Activated T-helper 17 cell treated with anti-CD3 and anti-CD28 coated beads, Interleukin-2, amount 50 U/mL, for 72 hours (primary cell): ENCODE results near the gene SECISBP2L. TPM values are rescaled to one million over a fixed set of nuclear protein-coding genes. Genes with fewer than 3 reads are reported as not detected.

Source experiments
- ATAC-seq: fragments of 150-1000 bp; cut with Tn5 transposase; replicated peaks from 2 replicates; pipeline ENCODE4 v1.10.0; 2021; ENCODE audit warnings: mild to moderate bottlenecking, moderate library complexity
- H3K27ac Mint-ChIP-seq: one replicate; pipeline ENCODE4 v1.8.0; 2022; ENCODE audit warnings: mixed read lengths
- H3K27me3 Mint-ChIP-seq: one replicate; pipeline ENCODE4 v1.8.0; 2022; ENCODE audit warnings: mixed read lengths
- H3K36me3 Mint-ChIP-seq: one replicate; pipeline ENCODE4 v1.8.0; 2022; ENCODE audit warnings: low read depth, mild to moderate bottlenecking, mixed read lengths
- H3K4me1 Mint-ChIP-seq: one replicate; pipeline ENCODE4 v1.8.0; 2022; ENCODE audit warnings: mixed read lengths
- H3K4me3 Mint-ChIP-seq: one replicate; pipeline ENCODE4 v1.8.0; 2022; ENCODE audit warnings: mild to moderate bottlenecking, mixed read lengths
- H3K9me3 Mint-ChIP-seq: one replicate; pipeline ENCODE4 v1.8.0; 2022; ENCODE audit warnings: mixed read lengths
- total RNA-seq, 2 donors: library from RNA; stranded (reverse); gene quantifications; one replicate each; pipeline ENCODE4 v1.2.3, GENCODE V29; 2022

The SECISBP2L gene
- total RNA-seq, 2 donors from 2014 or later = 20.1 to 40.2 TPM

GRCh38 chr15:49042165-49042564 lies 4.1 kb downstream of the SECISBP2L start:
- ATAC-seq = no peak
- H3K9me3 Mint-ChIP-seq = no peaks in the 10 kb centered on the region
- H3K4me1 Mint-ChIP-seq = peaks cover 17% of the 10 kb centered on the region
- H3K4me3 Mint-ChIP-seq = no peak overlapping the region
- H3K27me3 Mint-ChIP-seq = no peaks in the 10 kb centered on the region
- H3K36me3 Mint-ChIP-seq = peaks cover 5% of the 10 kb centered on the region
- H3K27ac Mint-ChIP-seq = no peak overlapping the region

GRCh38 chr15:49041426-49041825 lies 4.8 kb downstream of the SECISBP2L start:
- Mint-ChIP-seq H3K36me3 (peaks cover 11% of the 10 kb centered on the region), H3K4me3 (no peak overlapping the region), H3K9me3 (no peaks in the 10 kb centered on the region), H3K4me1 (peaks cover 17% of the 10 kb centered on the region), H3K27ac (no peak overlapping the region), H3K27me3 (no peaks in the 10 kb centered on the region)
- no peak for ATAC-seq

GRCh38 chr15:49040151-49040550 lies 6.1 kb downstream of the SECISBP2L start:
- Mint-ChIP-seq H3K4me3 (no peak overlapping the region), H3K36me3 (peaks cover 16% of the 10 kb centered on the region), H3K9me3 (no peaks in the 10 kb centered on the region), H3K27me3 (no peaks in the 10 kb centered on the region), H3K27ac (no peak overlapping the region), H3K4me1 (peaks cover 13% of the 10 kb centered on the region)
- ATAC-seq = no peak

DNA sequence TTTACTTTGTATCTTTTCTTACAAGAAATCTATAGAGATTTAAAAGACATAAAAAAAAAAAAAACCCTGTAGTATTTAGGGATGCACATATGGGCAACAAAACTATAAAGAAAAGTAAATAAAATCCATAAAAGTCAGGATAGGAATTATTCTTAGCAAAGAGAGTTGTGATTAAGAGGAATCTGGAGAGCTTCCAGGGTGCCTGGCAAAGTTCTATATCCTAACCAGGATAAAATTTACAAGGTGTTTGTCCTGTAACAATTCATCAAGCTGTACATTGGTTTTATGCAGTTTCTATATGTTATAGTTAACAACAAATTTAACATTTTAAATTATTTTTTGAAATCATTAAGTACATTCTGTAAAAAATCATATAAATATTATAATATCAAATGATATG lies 7.9 kb downstream of the SECISBP2L start:
- ATAC-seq = no peak
- Mint-ChIP-seq H3K27ac (no peak overlapping the region), H3K4me3 (no peak overlapping the region), H3K9me3 (no peaks in the 10 kb centered on the region), H3K36me3 (peaks cover 27% of the 10 kb centered on the region), H3K4me1 (peaks cover 12% of the 10 kb centered on the region), H3K27me3 (no peaks in the 10 kb centered on the region)

GRCh38 chr15:49037546-49037940 lies 8.7 kb downstream of the SECISBP2L start:
- ATAC-seq = no peak
- peaks cover 32% of the 10 kb centered on the region for H3K36me3 Mint-ChIP-seq
- H3K4me1 Mint-ChIP-seq = peaks cover 12% of the 10 kb centered on the region
- no peaks in the 10 kb centered on the region for H3K27me3 Mint-ChIP-seq
- H3K27ac Mint-ChIP-seq = no peak overlapping the region
- no peak overlapping the region for H3K4me3 Mint-ChIP-seq
- no peaks in the 10 kb centered on the region for H3K9me3 Mint-ChIP-seq

GRCh38 chr15:49036650-49037545 lies 9.3 kb downstream of the SECISBP2L start:
- ATAC-seq = peak; percentile 73
- H3K4me1 Mint-ChIP-seq = peaks cover 12% of the 10 kb centered on the region
- H3K36me3 Mint-ChIP-seq = peaks cover 39% of the 10 kb centered on the region
- H3K27ac Mint-ChIP-seq = no peak overlapping the region
- H3K27me3 Mint-ChIP-seq = no peaks in the 10 kb centered on the region
- no peak overlapping the region for H3K4me3 Mint-ChIP-seq
- H3K9me3 Mint-ChIP-seq = no peaks in the 10 kb centered on the region

DNA sequence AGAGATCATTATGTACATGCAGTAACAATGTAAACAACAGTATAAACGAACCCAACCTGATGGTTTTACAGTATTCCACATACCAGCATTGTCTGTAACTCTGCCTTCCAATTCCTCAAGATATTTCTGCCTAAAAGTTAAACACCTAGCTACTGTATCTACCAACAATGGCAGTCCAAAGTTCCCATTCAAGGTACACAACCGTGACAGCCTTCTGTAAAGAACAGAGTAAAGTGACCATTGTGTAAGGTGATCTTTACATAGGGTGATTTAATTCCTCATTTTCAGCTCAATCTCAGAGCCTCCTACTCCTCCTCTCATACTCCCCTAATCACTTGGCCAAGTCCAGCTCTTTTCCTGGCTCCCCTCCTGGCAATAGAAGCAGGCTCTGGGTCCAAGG lies 10.4 kb downstream of the SECISBP2L start:
- Mint-ChIP-seq H3K36me3 (peaks cover 40% of the 10 kb centered on the region), H3K27ac (no peak overlapping the region), H3K27me3 (no peaks in the 10 kb centered on the region), H3K9me3 (no peaks in the 10 kb centered on the region), H3K4me1 (peaks cover 7% of the 10 kb centered on the region), H3K4me3 (no peak overlapping the region)
- ATAC-seq = no peak

DNA sequence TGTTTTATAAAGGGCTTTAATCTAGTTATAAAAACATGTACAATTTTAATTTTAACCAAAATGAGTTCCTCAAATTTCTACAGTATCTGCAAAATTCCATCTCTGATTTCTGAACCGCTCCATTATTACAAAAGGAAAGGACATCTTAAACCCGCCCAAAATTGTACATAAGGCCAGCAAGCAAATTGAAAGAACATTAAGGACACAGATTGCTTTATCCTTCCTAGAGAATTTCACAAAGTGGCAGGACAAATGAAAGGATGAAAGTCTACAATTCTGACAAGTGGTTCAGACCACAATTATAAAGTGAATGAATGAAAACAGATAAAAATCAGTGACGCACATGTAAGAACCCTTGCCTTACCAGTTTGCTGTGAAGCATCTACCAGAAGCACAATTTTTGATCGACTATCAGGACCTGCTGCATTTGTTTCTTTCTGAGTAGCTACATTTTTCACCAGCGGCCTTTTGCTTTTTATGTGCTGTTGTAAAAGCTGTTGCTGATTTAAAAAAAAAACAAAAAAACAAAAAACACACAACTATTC lies 13.6 kb downstream of the SECISBP2L start:
- Mint-ChIP-seq H3K36me3 (peaks cover 71% of the 10 kb centered on the region), H3K27me3 (no peaks in the 10 kb centered on the region), H3K4me1 (peaks cover 1% of the 10 kb centered on the region), H3K9me3 (no peaks in the 10 kb centered on the region), H3K4me3 (no peak overlapping the region), H3K27ac (no peak overlapping the region)
- ATAC-seq = no peak

DNA sequence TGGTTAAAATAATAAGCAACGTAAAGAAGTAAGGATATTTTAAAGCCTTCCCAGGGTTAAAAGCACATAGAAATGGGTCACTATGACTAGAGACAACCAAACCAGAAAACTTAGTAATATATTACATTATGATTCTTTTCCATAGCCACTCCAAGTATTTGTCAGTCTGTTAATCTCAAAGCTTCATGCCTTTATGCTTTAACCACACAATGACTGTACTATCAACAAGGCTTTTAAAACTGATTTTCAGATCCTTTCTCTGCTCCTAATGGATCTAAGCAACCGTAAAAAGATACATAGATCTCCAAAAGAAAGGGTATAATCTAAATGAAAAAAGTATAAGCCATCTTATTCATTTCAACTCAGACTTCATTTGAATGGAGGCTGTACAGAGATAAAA lies 14.4 kb downstream of the SECISBP2L start:
- no peak overlapping the region for H3K4me3 Mint-ChIP-seq
- peaks cover 78% of the 10 kb centered on the region for H3K36me3 Mint-ChIP-seq
- H3K27me3 Mint-ChIP-seq = no peaks in the 10 kb centered on the region
- H3K27ac Mint-ChIP-seq = no peak overlapping the region
- no peaks in the 10 kb centered on the region for H3K4me1 Mint-ChIP-seq
- H3K9me3 Mint-ChIP-seq = no peaks in the 10 kb centered on the region
- ATAC-seq = no peak

DNA sequence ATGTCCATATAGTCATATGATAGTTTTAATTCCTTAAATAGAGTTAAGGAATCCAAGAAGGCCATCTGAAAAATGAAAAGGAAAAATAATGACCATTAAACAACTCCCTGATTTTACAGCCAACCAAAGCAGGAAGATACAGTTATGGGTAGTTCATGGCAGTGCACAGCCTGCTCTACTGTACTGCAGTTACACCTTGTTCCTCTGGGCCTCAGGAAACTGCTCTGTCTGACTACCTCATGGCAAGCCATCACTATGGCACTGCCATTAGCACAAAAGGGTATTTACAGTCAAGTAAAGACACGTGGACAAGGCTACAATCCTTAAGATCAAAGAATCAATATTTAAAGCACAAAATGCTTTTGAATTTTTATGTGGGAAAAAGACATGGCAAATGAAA lies 19.5 kb downstream of the SECISBP2L start:
- ATAC-seq = no peak
- Mint-ChIP-seq H3K27ac (no peak overlapping the region), H3K4me3 (no peak overlapping the region), H3K4me1 (peaks cover 10% of the 10 kb centered on the region), H3K27me3 (no peaks in the 10 kb centered on the region), H3K9me3 (no peaks in the 10 kb centered on the region), H3K36me3 (peaks cover 81% of the 10 kb centered on the region)

DNA sequence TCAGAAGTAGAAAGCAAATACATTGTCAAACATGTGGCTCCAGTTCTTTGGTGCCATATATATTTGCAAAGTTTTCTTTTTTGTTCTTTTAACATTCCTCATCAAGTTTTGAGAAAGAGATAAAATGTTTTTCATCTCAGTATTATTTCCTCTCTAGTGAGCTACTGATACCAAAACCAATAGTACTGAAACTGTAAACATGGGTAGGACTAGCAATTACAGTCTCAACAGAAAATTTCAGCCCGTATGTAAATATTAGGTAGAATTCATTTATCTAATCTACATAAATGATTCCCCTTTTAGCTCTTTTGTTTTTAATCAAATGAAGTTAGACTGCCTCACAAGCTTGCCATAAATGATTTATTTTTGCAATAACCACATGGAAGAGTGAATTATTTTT lies 21.4 kb downstream of the SECISBP2L start:
- Mint-ChIP-seq H3K4me1 (peaks cover 10% of the 10 kb centered on the region), H3K9me3 (no peaks in the 10 kb centered on the region), H3K27me3 (no peaks in the 10 kb centered on the region), H3K4me3 (peak overlapping the region; percentile 24), H3K27ac (peak overlapping the region; percentile 74), H3K36me3 (peaks cover 85% of the 10 kb centered on the region)
- peak; percentile 55 for ATAC-seq

GRCh38 chr15:49023354-49023753 lies 22.9 kb downstream of the SECISBP2L start:
- Mint-ChIP-seq H3K4me1 (peaks cover 10% of the 10 kb centered on the region), H3K27ac (peak overlapping the region; percentile 43), H3K36me3 (peaks cover 81% of the 10 kb centered on the region), H3K4me3 (no peak overlapping the region), H3K9me3 (no peaks in the 10 kb centered on the region), H3K27me3 (no peaks in the 10 kb centered on the region)
- peak; percentile 75 for ATAC-seq

DNA sequence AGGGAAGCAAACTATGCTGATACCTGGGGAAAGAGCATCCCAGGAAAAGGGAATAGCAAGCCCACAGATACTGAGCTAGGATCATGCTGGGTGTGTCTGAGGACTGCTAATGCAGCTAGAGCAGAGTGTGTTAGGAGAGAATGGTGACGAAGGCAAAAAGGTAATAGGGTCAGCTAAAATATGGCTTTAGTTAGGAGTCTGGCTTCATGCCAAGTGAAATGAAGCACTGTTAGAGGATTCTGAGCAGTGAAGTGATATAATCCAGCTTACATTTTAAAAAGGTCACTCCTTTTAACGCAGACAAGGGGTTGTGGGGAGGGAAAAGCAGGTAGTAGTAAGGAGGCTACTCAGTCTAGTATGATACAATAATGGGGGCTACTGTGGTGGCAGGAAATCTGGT lies 30.4 kb downstream of the SECISBP2L start:
- H3K4me1 Mint-ChIP-seq = no peaks in the 10 kb centered on the region
- no peaks in the 10 kb centered on the region for H3K9me3 Mint-ChIP-seq
- H3K27ac Mint-ChIP-seq = no peak overlapping the region
- ATAC-seq = no peak
- H3K4me3 Mint-ChIP-seq = no peak overlapping the region
- no peaks in the 10 kb centered on the region for H3K27me3 Mint-ChIP-seq
- peaks cover 80% of the 10 kb centered on the region for H3K36me3 Mint-ChIP-seq

GRCh38 chr15:48999314-48999713 lies 46.9 kb downstream of the SECISBP2L start:
- no peak overlapping the region for H3K4me3 Mint-ChIP-seq
- H3K4me1 Mint-ChIP-seq = no peaks in the 10 kb centered on the region
- H3K27ac Mint-ChIP-seq = no peak overlapping the region
- H3K27me3 Mint-ChIP-seq = no peaks in the 10 kb centered on the region
- H3K9me3 Mint-ChIP-seq = peaks cover 2% of the 10 kb centered on the region
- ATAC-seq = no peak
- H3K36me3 Mint-ChIP-seq = peaks cover 89% of the 10 kb centered on the region

DNA sequence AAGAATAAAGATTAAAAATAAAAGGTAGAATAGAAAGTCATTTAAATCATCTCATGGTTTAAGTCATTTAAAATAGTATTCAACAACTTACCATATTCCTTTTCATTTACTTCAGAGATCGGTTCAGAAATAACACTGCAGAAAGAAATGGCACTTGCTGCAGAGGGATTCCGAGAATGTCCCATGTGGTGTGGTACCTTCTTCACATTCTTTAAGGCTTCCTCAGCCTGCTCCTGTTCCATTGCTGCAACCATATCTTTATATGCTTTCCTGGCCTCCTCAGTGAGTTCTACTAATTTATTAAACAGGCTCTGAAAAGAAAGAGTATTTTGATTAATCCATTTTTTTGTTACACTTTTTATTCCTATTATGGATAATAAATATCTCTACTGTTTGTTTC lies 50.0 kb downstream of the SECISBP2L start:
- no peak overlapping the region for H3K27ac Mint-ChIP-seq

More for the DNA sequence above, 50.0 kb downstream of the SECISBP2L start:
- H3K4me1 Mint-ChIP-seq = no peaks in the 10 kb centered on the region
- no peak for ATAC-seq
- no peaks in the 10 kb centered on the region for H3K27me3 Mint-ChIP-seq
- H3K4me3 Mint-ChIP-seq = no peak overlapping the region
- H3K36me3 Mint-ChIP-seq = peaks cover 95% of the 10 kb centered on the region
- no peaks in the 10 kb centered on the region for H3K9me3 Mint-ChIP-seq
